Esophagus (tissue), 2 donors: ENCODE results near the gene OSBPL10. TPM values are rescaled to one million over a fixed set of nuclear protein-coding genes. Genes with fewer than 3 reads are reported as not detected.

Experiments
- H3K27ac ChIP-seq, 2 donors: one replicate each; pipeline ENCODE4 v1.5.1; 2013; ENCODE audit warnings: low read depth in 2 of 2, mild to moderate bottlenecking in 2 of 2, inconsistent platforms in 1 of 2, low read length in 1 of 2, moderate library complexity in 1 of 2
- H3K27me3 ChIP-seq, 2 donors: one replicate each; pipeline ENCODE4 v1.6.1; 2013; ENCODE audit warnings: low read length in 2 of 2, control low read depth in 1 of 2, mild to moderate bottlenecking in 1 of 2; ENCODE audit not compliant: insufficient read depth in 2 of 2, control insufficient read depth in 1 of 2
- H3K36me3 ChIP-seq, 2 donors: one replicate each; pipeline ENCODE4 v1.6.1; 2013; ENCODE audit warnings: low read length in 1 of 2; ENCODE audit not compliant: control insufficient read depth in 2 of 2, insufficient read depth in 2 of 2
- H3K4me1 ChIP-seq, 2 donors: one replicate each; pipeline ENCODE4 v1.6.1; 2013; ENCODE audit warnings: low read length in 1 of 2; ENCODE audit not compliant: control insufficient read depth in 2 of 2, insufficient read depth in 2 of 2
- H3K4me3 ChIP-seq, 2 donors: one replicate each; pipeline ENCODE4 v1.5.1; 2013; ENCODE audit warnings: low read length in 2 of 2, mild to moderate bottlenecking in 2 of 2, low read depth in 1 of 2, moderate library complexity in 1 of 2
- H3K9me3 ChIP-seq, 2 donors: one replicate each; pipeline ENCODE4 v1.6.1; 2013; ENCODE audit warnings: mild to moderate bottlenecking in 2 of 2, low read depth in 1 of 2, low read length in 1 of 2, moderate library complexity in 1 of 2; ENCODE audit not compliant: control insufficient read depth in 2 of 2, insufficient read depth in 1 of 2
- WGBS, 2 donors: extraction: QIAGEN DNeasy Blood & Tissue Kit; methylation state at CpG; one replicate each; pipeline ENCODE4 v1.1.7; 2013; 5-methylcytosine and 5-hydroxymethylcytosine counted together
- polyA plus RNA-seq, 2 donors: library from polyadenylated mRNA; stranded (reverse); fragments of 200-250 nt; gene quantifications; one replicate each; pipeline ENCODE4 v1.2.3, GENCODE V29; 2013
- donor health status: healthy with polysubstance abuse.
- donor health status: Bipolar disorder and iron deficiency.

Gene OSBPL10
- polyA plus RNA-seq, 2 donors = 6.4 to 9.0 TPM

GRCh38 chr3:31744913-31745312 is 236.1 kb downstream of the OSBPL10 start:
- H3K4me1 ChIP-seq = no peaks in the 10 kb centered on the region
- H3K4me3 ChIP-seq = no peak overlapping the region
- H3K27me3 ChIP-seq = no peaks in the 10 kb centered on the region
- no peaks in the 10 kb centered on the region for H3K9me3 ChIP-seq
- no peaks in the 10 kb centered on the region for H3K36me3 ChIP-seq
- 74 to 76% methylated on average over 8 of the region's 8 CpGs for WGBS, 2 donors
- H3K27ac ChIP-seq = peak overlapping the region in 1 of 2 donors; percentile 1

DNA sequence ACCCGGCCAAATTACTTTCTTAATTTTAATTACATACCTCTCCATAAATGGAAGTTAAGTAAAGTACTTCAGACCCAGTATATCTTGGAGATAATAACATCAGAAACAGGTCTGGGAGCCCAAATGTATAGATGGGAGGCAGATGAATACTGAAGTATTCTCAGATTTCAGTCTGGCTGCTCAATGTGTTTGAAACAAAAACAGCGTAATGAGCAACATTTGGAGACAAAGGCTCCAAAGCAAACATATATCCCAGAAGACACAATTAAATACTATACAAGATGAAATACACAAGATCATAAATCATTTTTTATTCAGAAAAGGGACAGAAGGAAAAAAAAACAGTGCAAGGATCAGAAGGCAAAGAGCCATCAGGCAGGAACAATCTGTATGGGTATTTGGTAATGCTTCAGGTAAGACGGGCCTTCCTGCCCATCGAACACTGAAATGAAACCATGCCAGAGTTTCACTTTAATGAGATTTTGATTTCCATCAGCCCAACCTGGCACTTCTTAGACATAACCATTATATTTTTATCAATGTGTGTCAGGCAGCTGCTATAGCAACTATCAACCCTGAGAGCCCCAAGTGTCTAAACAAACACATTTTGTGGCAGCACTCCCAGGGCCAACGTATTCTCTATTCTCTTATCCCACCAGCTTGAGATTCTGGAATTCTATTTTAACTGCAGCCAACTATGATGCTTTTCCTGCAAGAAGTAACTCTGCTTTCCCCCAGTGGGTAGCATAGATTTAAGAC is 237.6 kb downstream of the OSBPL10 start:
- WGBS, 2 donors = 64 to 72% methylated on average over 5 of the region's 5 CpGs
- H3K36me3 ChIP-seq = no peaks in the 10 kb centered on the region
- H3K27ac ChIP-seq = no peak overlapping the region
- no peaks in the 10 kb centered on the region for H3K27me3 ChIP-seq
- H3K9me3 ChIP-seq = no peaks in the 10 kb centered on the region
- H3K4me3 ChIP-seq = no peak overlapping the region
- H3K4me1 ChIP-seq = no peaks in the 10 kb centered on the region

DNA sequence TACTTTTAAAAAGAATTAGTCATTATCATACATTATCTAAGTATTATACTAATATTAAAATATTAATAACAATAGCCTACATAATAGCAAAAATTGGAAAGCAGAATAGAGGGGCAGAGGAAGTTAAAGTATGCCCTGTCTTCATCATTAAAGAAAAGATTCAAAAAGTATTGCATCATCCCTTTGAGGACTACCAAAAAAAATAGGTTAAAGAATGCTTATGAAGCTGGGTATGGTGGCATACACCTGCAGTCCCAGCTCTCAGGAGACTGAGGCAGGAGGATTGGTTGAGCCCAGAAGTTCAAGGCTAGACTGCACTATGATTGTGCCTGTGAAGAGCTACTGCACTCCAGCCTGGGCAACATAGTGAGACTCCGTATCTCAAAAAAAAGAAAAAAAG is 240.7 kb downstream of the OSBPL10 start:
- H3K36me3 ChIP-seq = no peaks in the 10 kb centered on the region
- no peaks in the 10 kb centered on the region for H3K9me3 ChIP-seq
- no peaks in the 10 kb centered on the region for H3K27me3 ChIP-seq
- WGBS, 2 donors = 100% methylated on average over 1 of the region's 1 CpG
- H3K4me3 ChIP-seq = no peak overlapping the region
- no peak overlapping the region for H3K27ac ChIP-seq
- no peaks in the 10 kb centered on the region for H3K4me1 ChIP-seq

GRCh38 chr3:31738412-31738811 is 242.7 kb downstream of the OSBPL10 start:
- Histone ChIP-seq H3K27me3 (no peaks in the 10 kb centered on the region), H3K27ac (no peak overlapping the region), H3K4me3 (no peak overlapping the region), H3K9me3 (no peaks in the 10 kb centered on the region), H3K36me3 (no peaks in the 10 kb centered on the region), H3K4me1 (no peaks in the 10 kb centered on the region)
- WGBS, 2 donors = 61 to 68% methylated on average over 7 of the region's 7 CpGs

DNA sequence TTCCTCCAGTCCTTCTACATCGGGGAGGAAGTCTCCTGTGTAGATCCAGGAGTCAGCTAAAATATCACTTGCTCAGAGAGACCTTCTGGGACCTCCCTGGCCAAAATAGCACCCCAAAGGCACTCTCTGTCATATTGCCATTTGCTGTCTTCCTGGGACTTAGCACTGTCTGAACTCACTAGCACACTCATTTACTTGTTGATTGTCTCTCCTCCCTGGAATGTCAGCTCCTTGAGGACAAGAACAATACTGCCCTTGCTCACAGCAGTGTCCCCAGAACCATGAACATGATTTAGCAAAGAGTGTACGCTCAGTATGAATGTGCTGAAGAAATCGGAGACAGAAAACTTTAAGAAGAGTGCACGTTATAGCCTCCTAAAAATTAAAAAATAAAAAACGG is 245.4 kb downstream of the OSBPL10 start:
- no peak overlapping the region for H3K4me3 ChIP-seq
- WGBS, 2 donors = 89 to 95% methylated on average over 5 of the region's 5 CpGs
- H3K9me3 ChIP-seq = no peaks in the 10 kb centered on the region
- H3K27ac ChIP-seq = no peak overlapping the region
- peaks cover 0 to 3% of the 10 kb centered on the region in 2 donors for H3K36me3 ChIP-seq
- no peaks in the 10 kb centered on the region for H3K27me3 ChIP-seq
- H3K4me1 ChIP-seq = no peaks in the 10 kb centered on the region

DNA sequence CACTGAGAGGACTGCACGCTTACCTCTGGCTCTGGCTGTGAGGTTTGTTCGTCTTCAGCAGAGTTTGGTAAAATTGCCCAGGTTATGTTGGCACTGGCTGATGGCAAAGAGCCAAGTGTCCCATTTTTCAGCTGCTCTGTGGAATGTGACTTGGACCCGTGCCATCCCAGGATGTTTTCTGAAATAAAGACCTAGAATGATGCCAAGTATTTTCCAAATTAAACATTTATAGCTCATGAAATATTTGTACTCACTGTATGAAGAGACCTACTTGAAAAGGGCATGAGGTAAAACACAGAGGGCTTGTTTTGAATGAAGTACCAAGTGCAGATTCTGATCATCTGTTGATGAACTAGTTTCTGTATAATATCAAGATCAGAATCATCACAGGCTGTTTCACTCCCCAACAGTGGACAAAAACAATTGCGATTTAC is 247.8 kb downstream of the OSBPL10 start:
- H3K27me3 ChIP-seq = no peaks in the 10 kb centered on the region
- no peak overlapping the region for H3K4me3 ChIP-seq
- H3K27ac ChIP-seq = no peak overlapping the region
- peaks cover 0 to 2% of the 10 kb centered on the region in 2 donors for H3K4me1 ChIP-seq
- WGBS, 2 donors = 51 to 52% methylated on average over 4 of the region's 4 CpGs
- H3K36me3 ChIP-seq = peaks cover 0 to 3% of the 10 kb centered on the region in 2 donors
- H3K9me3 ChIP-seq = no peaks in the 10 kb centered on the region

GRCh38 chr3:31732548-31732947 is 248.5 kb downstream of the OSBPL10 start:
- Histone ChIP-seq H3K36me3 (peaks cover 0 to 3% of the 10 kb centered on the region in 2 donors), H3K4me3 (no peak overlapping the region), H3K27ac (no peak overlapping the region), H3K4me1 (peaks cover 0 to 2% of the 10 kb centered on the region in 2 donors), H3K27me3 (no peaks in the 10 kb centered on the region), H3K9me3 (no peaks in the 10 kb centered on the region)
- WGBS, 2 donors = 73 to 82% methylated on average over 8 of the region's 8 CpGs

DNA sequence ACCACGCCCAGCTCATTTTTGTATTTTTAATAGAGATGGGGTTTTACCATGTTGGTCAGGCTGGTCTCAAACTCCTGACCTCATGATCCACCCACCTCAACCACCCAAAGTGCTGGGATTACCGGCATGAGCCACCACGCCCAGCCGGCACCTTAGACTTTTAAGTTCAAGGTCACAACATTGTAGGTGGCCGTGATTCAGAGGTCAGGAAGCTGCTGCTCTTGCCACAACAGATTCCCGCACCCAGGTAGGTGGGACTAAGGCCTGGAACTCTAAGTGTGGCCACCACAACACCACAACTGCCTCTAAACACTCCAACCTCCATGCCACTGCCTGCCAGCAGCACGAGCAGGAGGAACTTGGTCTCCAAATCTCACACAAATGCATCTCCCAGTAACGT is 251.5 kb downstream of the OSBPL10 start:
- no peak overlapping the region for H3K4me3 ChIP-seq
- H3K27me3 ChIP-seq = no peaks in the 10 kb centered on the region
- H3K4me1 ChIP-seq = peaks cover 0 to 2% of the 10 kb centered on the region in 2 donors
- H3K27ac ChIP-seq = no peak overlapping the region
- H3K36me3 ChIP-seq = peaks cover 0 to 3% of the 10 kb centered on the region in 2 donors
- H3K9me3 ChIP-seq = no peaks in the 10 kb centered on the region
- 67 to 71% methylated on average over 8 of the region's 8 CpGs for whole genome bisulfite sequencing, 2 donors

GRCh38 chr3:31729082-31729481 is 252.0 kb downstream of the OSBPL10 start:
- no peaks in the 10 kb centered on the region for H3K9me3 ChIP-seq
- peaks cover 0 to 2% of the 10 kb centered on the region in 2 donors for H3K4me1 ChIP-seq
- no peak overlapping the region for H3K4me3 ChIP-seq
- H3K36me3 ChIP-seq = peaks cover 0 to 3% of the 10 kb centered on the region in 2 donors
- WGBS, 2 donors = 69 to 75% methylated on average over 3 of the region's 3 CpGs
- no peaks in the 10 kb centered on the region for H3K27me3 ChIP-seq
- no peak overlapping the region for H3K27ac ChIP-seq

GRCh38 chr3:31728403-31728802 is 252.7 kb downstream of the OSBPL10 start:
- H3K36me3 ChIP-seq = peaks cover 0 to 3% of the 10 kb centered on the region in 2 donors
- no peaks in the 10 kb centered on the region for H3K27me3 ChIP-seq
- peaks cover 0 to 2% of the 10 kb centered on the region in 2 donors for H3K4me1 ChIP-seq
- no peak overlapping the region for H3K27ac ChIP-seq
- no peaks in the 10 kb centered on the region for H3K9me3 ChIP-seq
- no peak overlapping the region for H3K4me3 ChIP-seq
- WGBS, 2 donors = 93 to 99% methylated on average over 2 of the region's 2 CpGs
